ENCODE measurements around the gene AFAP1L2.
"Not testable (repeated sequence)": the region's sequence is repeated elsewhere in the genome, so short reads cannot be mapped to it uniquely, and the experiment has no call there.

The AFAP1L2 gene

GRCh38 chr10:114334301-114334700 is 70.0 kb downstream of the AFAP1L2 start:
- no peak for DNase-seq

- not testable (repeated sequence) for DNase-seq
These were observed 70.9 kb downstream of the AFAP1L2 start for GRCh38 chr10:114333441-114333840.

- no peak for DNase-seq
These were observed 71.8 kb downstream of the AFAP1L2 start for GRCh38 chr10:114332301-114333192.

- no peak for DNase-seq
These were observed 74.5 kb downstream of the AFAP1L2 start for GRCh38 chr10:114329634-114330365.

GRCh38 chr10:114328874-114329273 is 75.4 kb downstream of the AFAP1L2 start:
- DNase-seq, result no peak

GRCh38 chr10:114328441-114328812 is 75.9 kb downstream of the AFAP1L2 start:
- no peak for DNase-seq

GRCh38 chr10:114327537-114328440 is 76.5 kb downstream of the AFAP1L2 start:
- no peak for DNase-seq

GRCh38 chr10:114326795-114327194 is 77.5 kb downstream of the AFAP1L2 start:
- no peak for DNase-seq

GRCh38 chr10:114323023-114323422 is 81.3 kb downstream of the AFAP1L2 start:
- no peak for DNase-seq

GRCh38 chr10:114322344-114322743 is 82.0 kb downstream of the AFAP1L2 start:
- DNase-seq, result no peak

- no peak for DNase-seq
These were observed 83.8 kb downstream of the AFAP1L2 start for GRCh38 chr10:114320249-114321116.

GRCh38 chr10:114319406-114320248 is 84.7 kb downstream of the AFAP1L2 start:
- DNase-seq, result no peak

GRCh38 chr10:114316744-114317143 is 87.6 kb downstream of the AFAP1L2 start:
- DNase-seq, result no peak

- DNase-seq, result no peak
These were observed 88.5 kb downstream of the AFAP1L2 start for GRCh38 chr10:114315566-114316420.

- DNase-seq, result no peak
These were observed 90.4 kb downstream of the AFAP1L2 start for GRCh38 chr10:114313866-114314265.

- DNase-seq, result no peak
These were observed 91.2 kb downstream of the AFAP1L2 start for GRCh38 chr10:114313139-114313538.

GRCh38 chr10:114311496-114312209 is 92.6 kb downstream of the AFAP1L2 start:
- DNase-seq, result no peak

GRCh38 chr10:114311023-114311422 is 93.3 kb downstream of the AFAP1L2 start:
- DNase-seq, result no peak

- no peak for DNase-seq
These were observed 94.0 kb downstream of the AFAP1L2 start for GRCh38 chr10:114310346-114310745.

GRCh38 chr10:114309364-114309651 is 95.0 kb downstream of the AFAP1L2 start:
- no peak for DNase-seq
